T1000 (cell line): Measurements from ENCODE around the gene GLIS1.
A peak's percentile ranks its signal among the peaks of the same experiment; 100 is the strongest.

ENCODE experiments used
- DNase-seq: peaks from one replicate; lab custom pipeline; 2025; ENCODE audit warnings: mixed read lengths; lab: John Stamatoyannopoulos, UW

GLIS1 gene

DNA sequence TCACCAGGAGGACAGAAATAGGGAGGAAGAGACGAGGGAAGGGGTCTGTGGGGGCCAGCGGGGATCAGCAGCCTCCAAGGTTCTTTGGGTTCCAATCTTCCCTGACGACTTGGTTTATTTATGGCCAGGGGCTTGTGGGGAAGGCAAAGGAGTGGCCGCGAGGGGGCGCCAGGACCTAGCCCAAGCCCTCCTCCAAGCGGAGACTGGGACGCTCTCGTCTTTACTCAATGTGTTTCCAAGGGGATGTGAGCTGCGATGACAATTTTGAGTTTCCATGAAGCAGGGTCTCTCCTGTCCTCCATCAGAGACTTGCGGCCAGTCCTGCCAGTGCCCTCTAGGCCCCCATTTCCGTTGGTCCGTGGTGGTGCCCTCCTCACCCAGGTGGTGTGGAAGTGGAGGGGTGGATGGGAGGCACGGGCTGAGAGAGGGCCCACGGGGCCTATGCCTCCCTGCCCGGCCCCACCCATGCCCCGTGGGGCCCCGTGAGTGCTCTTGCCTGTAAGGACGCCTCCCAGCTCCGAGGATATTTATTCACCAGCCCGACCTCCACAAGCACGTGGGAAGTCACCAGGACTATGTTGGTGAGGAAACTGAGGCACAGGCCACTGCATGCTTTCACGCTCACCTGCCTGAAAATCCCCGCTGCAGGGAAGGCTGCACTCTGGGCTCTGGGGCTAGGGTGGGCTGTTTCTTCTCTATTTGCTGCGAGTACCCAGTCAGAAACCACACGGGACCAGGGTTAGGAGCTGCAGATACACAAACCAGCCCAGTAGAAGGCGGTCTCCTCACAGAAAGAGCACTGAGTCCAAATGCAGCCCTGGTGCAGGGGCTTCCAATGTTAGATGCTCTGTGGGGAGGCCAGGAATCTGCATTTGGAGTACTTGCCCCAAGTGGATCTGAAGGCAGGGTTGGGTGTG, 253.2 kb downstream of the GLIS1 start:
- peak; percentile 63 for DNase-seq

- DNase-seq, result no peak
Measured at GRCh38 chr1:53484705-53485477, 254.1 kb downstream of the GLIS1 start.

GRCh38 chr1:53483656-53484055, 255.3 kb downstream of the GLIS1 start:
- DNase-seq, result no peak

DNA sequence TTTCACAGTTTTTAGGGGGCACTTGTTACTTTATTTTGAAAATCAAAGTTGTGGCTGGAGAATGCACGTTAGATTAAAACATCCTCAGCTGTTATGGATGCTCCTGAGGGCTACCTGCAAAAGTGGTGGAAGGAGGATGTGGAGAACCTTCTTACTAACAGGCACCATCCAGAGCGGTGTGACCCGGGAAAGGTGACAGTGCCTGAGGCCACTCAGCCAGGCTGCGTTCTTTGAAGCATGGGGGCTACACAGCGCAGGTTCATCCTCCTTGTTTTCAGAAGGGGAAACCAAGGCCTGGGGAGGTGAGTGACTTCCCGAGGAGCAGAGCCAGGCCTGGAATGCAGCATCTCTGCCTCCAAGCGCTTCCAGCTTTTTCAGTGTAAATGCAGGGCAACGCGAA, 255.8 kb downstream of the GLIS1 start:
- no peak for DNase-seq

DNA sequence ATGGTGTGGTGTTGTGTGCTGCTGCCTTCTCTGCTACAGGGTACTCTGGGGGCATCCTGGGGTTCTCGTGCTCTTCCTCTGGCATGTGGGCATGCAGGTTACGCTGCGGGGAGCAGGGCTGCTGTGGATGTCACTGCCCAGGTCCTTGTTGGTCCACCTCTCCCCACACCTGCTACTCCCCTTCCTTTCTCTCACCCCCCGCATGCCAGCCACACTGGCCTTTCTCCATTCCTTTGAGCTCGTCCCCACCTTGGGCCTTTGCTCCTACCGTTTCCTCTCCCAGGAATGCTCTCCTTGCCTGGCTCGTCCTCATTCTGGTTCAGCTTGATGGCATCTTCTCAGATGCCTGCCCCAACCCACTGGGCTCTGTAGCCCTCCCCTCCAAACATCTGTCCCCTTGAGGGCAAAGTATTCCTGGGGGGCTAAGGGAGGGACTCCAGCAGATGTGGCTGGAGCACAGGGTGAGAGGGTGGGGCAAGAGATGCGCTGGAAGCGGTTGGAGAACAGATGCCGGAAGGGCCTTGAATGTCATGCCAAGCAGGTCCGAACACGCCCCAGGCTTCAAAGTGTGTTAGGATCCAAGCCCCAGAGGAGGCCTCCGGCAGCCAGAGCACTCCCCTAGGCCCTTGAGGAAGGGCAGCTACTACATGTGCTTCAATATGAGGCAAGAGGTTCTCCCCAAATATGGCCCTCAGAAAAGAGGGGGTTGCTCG, 256.4 kb downstream of the GLIS1 start:
- DNase-seq, result no peak

DNA sequence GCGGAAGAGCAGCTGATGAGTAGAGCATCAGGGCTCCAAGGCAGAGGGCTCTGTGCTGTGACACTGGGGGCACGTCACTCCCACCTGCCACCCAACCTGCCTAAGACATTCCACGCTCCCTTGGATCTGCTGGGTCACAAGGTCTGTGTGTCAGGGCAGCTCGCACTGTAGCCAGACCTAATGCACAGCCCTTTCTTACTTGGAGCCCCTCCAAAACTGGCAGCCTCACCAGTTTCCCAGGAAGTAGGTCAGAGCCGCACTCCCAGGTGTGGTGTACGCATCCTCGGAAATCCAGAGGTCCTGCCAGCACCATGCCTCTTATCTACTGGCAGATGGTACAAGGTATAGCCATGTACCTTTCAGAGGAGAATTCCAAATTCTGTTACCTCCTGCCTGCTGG, 257.5 kb downstream of the GLIS1 start:
- no peak for DNase-seq

DNA sequence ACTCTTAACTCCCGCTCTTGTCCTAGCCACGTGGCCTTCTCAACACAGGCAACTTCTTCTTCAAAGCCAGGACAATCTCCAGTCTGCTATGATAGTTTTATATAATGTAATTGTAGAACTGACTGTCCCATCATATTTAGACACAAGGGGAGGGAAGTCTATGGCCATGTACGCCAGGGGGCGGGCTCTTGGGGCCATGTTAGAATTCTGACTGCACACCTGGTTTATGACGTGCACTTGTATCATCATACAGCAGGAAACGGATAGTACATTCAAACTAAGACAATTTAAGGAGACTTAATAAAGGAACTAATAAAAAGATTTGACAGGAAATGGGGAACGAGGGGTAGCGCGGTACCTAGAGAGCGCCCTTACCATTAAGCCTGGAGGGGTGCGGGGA, 258.3 kb downstream of the GLIS1 start:
- no peak for DNase-seq

- DNase-seq, result no peak
Measured at GRCh38 chr1:53478502-53478818, 260.5 kb downstream of the GLIS1 start.

- no peak for DNase-seq
Measured at GRCh38 chr1:53477651-53478501, 261.1 kb downstream of the GLIS1 start.

DNA sequence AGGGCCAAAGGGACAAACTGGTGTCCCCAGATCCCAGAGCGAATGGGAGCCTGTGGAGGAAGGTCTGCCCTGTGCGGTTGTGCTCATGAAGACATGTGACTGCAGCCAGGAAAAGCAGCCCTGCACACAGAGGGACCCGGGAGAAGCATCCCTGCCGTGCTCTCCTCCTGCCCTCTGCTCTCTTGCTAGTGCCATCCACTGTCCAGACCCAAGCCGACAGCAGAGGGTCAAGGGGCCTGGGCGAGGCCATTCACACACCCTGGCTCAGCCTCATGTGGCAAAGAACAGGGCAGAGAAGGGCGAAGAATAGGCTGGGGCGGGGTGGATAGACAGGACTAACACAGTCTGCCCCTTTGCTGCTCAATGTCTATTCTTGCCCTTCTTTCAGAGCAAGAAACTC, 262.4 kb downstream of the GLIS1 start:
- DNase-seq, result no peak

GRCh38 chr1:53475664-53476063, 263.3 kb downstream of the GLIS1 start:
- DNase-seq, result no peak

DNA sequence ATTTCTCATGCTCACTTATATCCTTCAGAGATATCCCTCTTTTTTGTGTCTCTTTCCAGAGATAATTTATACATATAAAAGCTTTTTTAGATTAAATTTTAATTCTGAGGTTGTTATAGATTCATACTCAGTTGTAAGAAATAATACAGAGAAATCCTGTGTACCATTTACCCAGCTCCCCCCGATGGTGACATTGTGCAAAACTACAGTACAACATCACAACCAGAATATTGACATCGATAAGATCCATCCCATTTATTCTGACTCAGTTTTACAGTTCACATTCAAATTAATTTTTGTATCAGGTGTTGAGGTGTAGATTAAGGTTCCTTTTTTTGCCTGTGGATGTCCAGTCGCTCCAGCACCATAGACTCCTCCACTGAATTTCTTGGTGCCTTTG, 265.5 kb downstream of the GLIS1 start:
- no peak for DNase-seq

DNA sequence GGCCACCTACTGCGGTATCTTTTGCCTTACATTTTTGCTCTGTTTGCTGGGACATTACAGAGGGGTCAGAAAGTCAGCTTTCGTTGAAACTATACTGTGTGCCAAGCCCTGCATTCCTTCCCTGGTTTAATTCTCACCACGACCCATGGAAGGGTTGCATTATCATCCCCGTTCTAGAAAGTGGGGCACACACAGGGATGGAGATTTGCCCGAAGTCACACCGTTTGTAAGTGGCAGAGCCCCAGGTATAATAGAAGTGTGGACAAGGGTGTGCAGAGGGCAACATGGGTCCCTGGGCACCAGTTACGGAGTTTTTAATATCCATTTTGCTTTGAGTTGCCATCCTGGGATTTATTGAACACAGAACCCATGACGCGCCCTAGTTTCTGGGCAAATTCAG, 268.0 kb downstream of the GLIS1 start:
- no peak for DNase-seq

DNA sequence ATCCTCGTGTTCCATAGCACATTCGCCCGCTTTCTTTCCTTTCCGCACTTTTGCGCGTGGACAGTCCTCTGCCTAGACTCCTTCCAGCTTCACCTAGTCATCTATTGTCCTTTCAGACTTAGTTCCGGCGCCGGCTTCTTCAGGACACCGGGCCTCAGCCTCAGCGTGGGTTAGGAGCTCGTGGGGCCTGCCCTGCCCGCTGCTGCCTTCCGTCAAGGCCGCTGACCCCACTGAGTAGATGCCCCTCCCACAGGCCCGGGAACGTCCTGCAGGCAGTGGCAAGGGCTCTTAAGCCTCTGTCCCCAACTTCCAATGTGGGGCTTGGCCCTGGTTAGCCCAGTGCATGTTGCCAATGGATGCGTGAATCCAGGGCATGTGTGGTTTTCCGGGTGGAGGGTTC, 268.4 kb downstream of the GLIS1 start:
- no peak for DNase-seq

- DNase-seq, result no peak
Measured at GRCh38 chr1:53470155-53470554, 268.8 kb downstream of the GLIS1 start.

DNA sequence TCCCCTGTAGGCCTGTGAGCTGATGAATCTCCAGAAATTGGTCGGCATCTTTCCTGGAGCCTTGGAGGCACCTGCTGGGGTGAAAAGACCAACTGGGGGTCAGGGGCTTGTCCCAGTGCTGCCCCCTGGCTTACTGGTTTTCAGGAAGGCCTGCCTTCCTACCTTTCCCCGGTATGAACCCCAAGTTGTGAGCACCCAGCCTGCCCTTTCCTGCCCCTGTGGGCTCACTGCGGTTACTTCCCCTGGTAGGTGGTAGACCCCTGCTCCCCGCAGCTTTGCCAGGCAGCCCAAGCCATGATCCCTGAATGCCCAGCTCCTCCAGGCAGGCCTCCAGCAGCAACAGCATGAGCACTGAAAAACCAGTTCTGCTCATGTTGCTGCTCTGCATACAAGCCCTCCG, 269.6 kb downstream of the GLIS1 start:
- no peak for DNase-seq

- DNase-seq, result no peak
Measured at GRCh38 chr1:53468374-53468773, 270.6 kb downstream of the GLIS1 start.

- DNase-seq, result no peak
Measured at GRCh38 chr1:53467391-53467790, 271.6 kb downstream of the GLIS1 start.

DNA sequence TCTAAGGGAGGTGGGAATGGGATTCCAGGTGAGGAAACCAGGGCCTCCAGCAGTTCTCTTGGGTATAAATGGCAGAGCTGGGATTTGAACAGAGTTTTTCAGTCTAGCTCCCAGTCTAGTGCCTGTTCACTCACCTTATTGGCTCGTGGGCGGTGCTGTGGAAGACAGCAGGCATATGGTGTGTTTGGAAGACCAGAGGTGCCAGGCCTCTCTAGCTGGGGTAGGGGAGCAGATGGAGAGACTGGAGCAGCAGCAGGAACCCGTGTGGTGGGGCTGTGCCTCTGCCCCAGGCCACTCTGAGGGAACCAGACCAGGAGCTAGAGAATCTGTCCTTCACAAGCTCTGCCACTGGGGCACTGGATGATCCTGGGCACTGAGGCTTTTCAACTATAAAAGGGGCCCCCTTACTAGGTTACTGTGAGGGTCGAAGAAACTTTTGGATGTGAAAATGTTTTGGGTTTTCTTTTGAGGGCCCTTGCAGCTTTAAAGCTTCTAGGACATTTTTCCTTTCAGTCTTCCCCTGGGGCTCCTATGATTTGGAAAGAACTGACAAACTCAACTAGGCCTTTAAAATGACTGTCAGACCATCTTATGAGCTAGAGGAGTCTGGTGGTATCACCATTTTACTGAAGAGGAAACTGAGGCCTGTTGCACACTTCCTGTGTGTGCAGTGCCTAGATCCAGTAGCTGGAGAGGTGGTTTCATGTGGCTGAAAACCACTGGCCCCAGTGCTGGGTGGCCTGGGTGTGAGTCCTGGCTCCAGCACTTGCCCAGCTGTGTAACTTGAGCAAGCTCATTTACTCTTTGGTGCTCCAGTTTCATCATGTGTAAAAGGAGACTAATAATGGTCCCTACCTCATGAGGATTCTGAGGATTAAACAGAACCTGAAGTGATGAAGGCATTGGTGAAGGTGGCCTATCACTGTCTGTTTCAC, 273.7 kb downstream of the GLIS1 start:
- no peak for DNase-seq
